Activated CD8-positive, alpha-beta memory T cell treated with anti-CD3 and anti-CD28 coated beads for 24 hours (primary cell): ENCODE results near the gene NPHP1.
"Not testable (repeated sequence)": the region's sequence is repeated elsewhere in the genome, so short reads cannot be mapped to it uniquely, and the experiment has no call there.

Experiments used
- DNase-seq: peaks from one replicate; pipeline ENCODE4 v3.0.0-alpha.2; 2020

Gene NPHP1

GRCh38 chr2:110204408-110205385 lies at the start of gene NPHP1:
TSS of gene NPHP1 (minus strand) at chr2:110205013. CDS start at chr2:110204968, 45 bp downstream.
- DNase-seq, result peak; percentile 95

- not testable (repeated sequence) for DNase-seq
Measured at GRCh38 chr2:110248081-110248795, 43.4 kb upstream of the NPHP1 start.

GRCh38 chr2:110245488-110246435 lies 40.9 kb upstream of the NPHP1 start:
- not testable (repeated sequence) for DNase-seq

GRCh38 chr2:110243283-110243682 lies 38.5 kb upstream of the NPHP1 start:
- not testable (repeated sequence) for DNase-seq

GRCh38 chr2:110234514-110234913 lies 29.7 kb upstream of the NPHP1 start:
- not testable (repeated sequence) for DNase-seq

DNA sequence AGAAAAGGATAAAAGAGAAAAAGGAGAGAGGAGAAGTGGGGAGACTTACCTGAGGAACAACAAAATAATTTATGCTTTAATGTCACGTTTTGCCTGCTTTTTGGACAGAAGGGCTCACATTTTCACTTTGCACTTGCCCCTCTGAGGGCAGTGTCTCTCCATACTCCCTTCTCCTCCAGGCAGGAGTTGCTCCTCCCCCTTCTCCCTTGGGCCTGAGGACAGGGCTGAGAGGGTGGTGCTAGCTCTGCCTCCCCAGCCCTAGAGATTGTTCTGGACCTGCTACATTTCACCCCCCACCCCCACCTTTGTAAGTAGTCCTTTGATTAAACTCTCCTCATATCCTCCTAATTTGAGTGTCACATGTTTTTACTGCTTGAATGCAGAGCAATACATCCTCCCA lies 25.1 kb upstream of the NPHP1 start:
- not testable (repeated sequence) for DNase-seq

DNA sequence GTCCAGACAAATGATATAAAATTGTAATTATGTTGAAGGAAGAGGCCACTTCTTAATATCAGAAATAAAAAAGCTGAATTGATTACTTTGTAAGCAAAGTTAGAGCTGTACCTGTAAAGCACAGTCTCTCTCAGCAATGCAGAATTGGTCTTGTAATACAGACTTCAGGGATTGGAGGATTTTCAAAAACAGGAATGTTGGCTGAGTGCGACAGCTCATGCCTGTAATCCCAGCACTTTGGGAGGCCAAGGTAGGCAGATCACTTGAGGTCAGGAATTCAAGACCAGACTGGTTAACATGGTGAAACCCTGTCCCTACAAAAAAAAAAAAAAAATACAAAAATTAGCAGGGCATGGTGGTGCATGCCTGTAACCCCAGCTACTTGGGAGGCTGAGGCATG lies 17.8 kb upstream of the NPHP1 start:
- DNase-seq, result not testable (repeated sequence)

- DNase-seq, result no peak
Measured at GRCh38 chr2:110221938-110222337, 17.1 kb upstream of the NPHP1 start.

DNA sequence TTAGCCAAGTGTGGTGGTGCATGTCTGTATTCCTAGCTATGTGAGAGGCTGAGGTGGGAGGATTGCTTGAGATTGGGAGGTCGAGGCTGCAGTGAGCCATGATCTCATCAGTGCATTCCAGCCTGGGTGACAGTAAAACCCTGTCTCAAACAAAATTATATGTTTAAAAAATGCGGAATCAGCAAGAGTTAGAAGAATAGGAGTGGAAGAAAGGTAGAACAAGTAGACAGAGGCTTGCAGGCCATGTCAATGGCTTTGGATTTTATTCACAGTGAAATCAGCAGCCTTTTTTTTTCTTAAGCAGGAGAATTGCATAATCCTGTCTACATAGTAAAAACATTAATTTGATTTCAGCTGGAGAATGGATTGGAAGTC lies 15.4 kb upstream of the NPHP1 start:
- no peak for DNase-seq

- DNase-seq, result no peak
Measured at GRCh38 chr2:110219496-110220189, 14.8 kb upstream of the NPHP1 start.

GRCh38 chr2:110218889-110219288 lies 14.1 kb upstream of the NPHP1 start:
- DNase-seq, result not testable (repeated sequence)

- DNase-seq, result no peak
Measured at GRCh38 chr2:110216803-110217202, 12.0 kb upstream of the NPHP1 start.

- DNase-seq, result no peak
Measured at GRCh38 chr2:110216199-110216598, 11.4 kb upstream of the NPHP1 start.

DNA sequence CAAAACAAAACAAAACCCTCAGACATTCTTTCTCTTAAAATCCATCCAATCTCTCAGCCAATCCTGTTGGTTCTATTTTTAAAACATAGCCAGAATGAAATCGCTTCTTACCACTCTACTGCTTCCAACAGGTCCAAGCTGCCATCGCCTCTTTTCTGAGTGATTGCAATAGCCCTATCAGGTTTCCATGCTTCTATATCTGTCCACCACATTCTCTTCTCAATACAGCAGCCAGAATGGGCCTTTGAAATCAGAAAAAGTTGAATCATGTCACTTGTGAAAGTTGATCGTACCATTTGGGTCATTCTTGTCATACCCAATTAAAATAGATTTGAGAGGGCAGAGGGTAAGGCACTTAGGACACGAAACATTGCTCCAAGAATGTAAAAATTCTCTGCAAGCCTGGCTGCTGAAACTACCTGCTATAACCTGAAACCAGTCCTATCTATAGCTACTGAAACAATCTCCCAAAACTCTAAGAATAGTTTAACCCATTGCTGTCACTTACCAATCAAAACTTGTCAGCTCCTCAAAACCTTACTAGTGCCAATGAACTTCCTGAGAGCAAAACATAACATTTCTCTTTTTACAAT lies 10.8 kb upstream of the NPHP1 start:
- DNase-seq, result no peak

- no peak for DNase-seq
Measured at GRCh38 chr2:110215091-110215490, 10.3 kb upstream of the NPHP1 start.

- not testable (repeated sequence) for DNase-seq
Measured at GRCh38 chr2:110213522-110213921, 8.7 kb upstream of the NPHP1 start.

- peak; percentile 89 for DNase-seq
Measured at GRCh38 chr2:110211938-110212858, 7.4 kb upstream of the NPHP1 start, which contains the start of gene MTLN. TSS of gene MTLN (minus strand) at chr2:110212547. CDS start at chr2:110212525, 22 bp downstream.

DNA sequence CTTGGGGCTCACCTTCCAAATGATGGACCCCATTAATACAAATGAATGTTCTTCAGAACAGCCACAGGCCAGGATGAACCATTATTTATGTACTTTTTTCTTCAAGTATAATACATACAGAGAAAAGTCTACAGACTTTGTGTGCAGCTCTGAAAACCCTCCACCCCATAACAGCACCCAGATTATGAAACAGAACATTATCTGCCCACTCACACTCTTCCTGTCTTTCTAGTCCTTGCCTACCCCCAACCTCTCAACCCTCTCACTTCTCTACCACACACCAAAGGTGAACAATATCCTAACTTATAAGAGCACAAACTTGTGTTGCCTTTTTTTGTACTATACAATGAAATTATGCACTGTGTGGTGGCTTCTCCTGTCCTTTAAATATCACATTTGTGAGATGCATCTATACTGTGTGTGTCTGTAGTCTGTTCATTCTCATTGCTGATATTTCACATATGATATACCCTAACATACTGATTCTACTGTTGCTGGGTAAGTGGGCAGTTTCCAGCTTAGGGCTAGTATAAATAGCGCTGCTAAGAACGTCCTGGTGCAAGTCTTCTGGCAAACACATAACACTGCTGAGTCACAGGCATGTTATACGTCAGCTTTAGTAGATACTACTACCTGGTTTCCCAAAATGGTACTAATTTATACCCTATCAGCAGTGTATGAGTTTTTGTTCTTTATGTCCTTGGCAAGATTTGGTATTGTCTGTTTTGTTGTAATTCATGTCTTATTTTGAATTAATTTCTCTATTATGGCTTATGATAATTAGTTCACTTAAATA lies 1.0 kb upstream of the NPHP1 start:
- DNase-seq, result no peak

DNA sequence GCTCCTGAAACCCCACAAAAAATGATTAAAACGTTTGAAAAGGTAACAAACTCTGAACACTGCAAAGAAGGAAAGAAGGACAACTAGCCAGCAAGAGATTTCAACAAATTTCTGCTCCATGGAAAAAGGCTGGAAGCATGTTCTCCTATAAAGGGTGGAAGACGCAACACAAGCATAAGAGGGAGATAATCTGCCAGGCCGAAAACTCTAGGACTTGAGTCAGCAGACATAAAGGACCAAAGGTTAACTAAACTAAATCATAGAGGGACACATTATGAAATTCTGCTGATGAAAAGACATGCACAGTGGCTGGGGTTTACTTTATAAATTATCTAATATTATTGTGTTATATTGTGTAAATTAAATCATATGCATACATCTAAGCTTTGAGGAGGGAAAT lies 6.8 kb downstream of the NPHP1 start:
- DNase-seq, result no peak
